H9 (cell line): ENCODE measurements around the gene OSBPL1A. TPM values are rescaled to one million over a fixed set of nuclear protein-coding genes. Genes with fewer than 3 reads are reported as not detected.

Experiments used
- DNase-seq: peaks from one replicate; pipeline ENCODE4 v3.0.0-alpha.2; 2017
- H2AFZ ChIP-seq: one replicate; pipeline ENCODE4 v1.6.1; 2013; ENCODE audit warnings: mild to moderate bottlenecking, low read length, control low read depth, moderate library complexity
- H2AK5ac ChIP-seq: 2 replicates; pipeline ENCODE4 v1.6.1; 2013; ENCODE audit warnings: low read length, control low read depth, mixed read lengths; ENCODE audit not compliant: insufficient read length
- H2BK120ac ChIP-seq: one replicate; pipeline ENCODE4 v1.6.1; 2013; ENCODE audit warnings: low read depth, mild to moderate bottlenecking, low read length, control low read depth, inconsistent platforms; ENCODE audit not compliant: poor library complexity, severe bottlenecking
- H2BK12ac ChIP-seq: 2 replicates; pipeline ENCODE4 v1.6.1; 2013; ENCODE audit warnings: low read length, control low read depth, mixed read lengths, low read depth; ENCODE audit not compliant: insufficient read length
- H2BK15ac ChIP-seq: 2 replicates; pipeline ENCODE4 v1.6.1; 2013; ENCODE audit warnings: low read depth, low read length, control low read depth
- H2BK20ac ChIP-seq: one replicate; pipeline ENCODE4 v1.6.1; 2013; ENCODE audit warnings: low read depth, mild to moderate bottlenecking, low read length, control low read depth, inconsistent platforms; ENCODE audit not compliant: poor library complexity, severe bottlenecking
- H2BK5ac ChIP-seq: 2 replicates; pipeline ENCODE4 v1.6.1; 2013; ENCODE audit warnings: low read length, control low read depth, mixed read lengths; ENCODE audit not compliant: insufficient read length
- H3K14ac ChIP-seq: 2 replicates; pipeline ENCODE4 v1.6.1; 2013; ENCODE audit warnings: low read length, control low read depth; ENCODE audit not compliant: insufficient read depth
- H3K18ac ChIP-seq: 2 replicates; pipeline ENCODE4 v1.6.1; 2013; ENCODE audit warnings: low read depth, mild to moderate bottlenecking, mixed read lengths, low read length, control low read depth; ENCODE audit not compliant: insufficient read length
- H3K23ac ChIP-seq: 2 replicates; pipeline ENCODE4 v1.6.1; 2013; ENCODE audit warnings: low read length, control low read depth, mixed read lengths, low read depth; ENCODE audit not compliant: insufficient read length
- H3K23me2 ChIP-seq: 2 replicates; pipeline ENCODE4 v1.6.1; 2013; ENCODE audit warnings: low read depth, mild to moderate bottlenecking, mixed read lengths, low read length, control low read depth; ENCODE audit not compliant: insufficient read length, poor library complexity, severe bottlenecking
- H3K27ac ChIP-seq: 2 replicates; pipeline ENCODE4 v1.5.1; 2013; ENCODE audit warnings: low read length, control low read depth, mixed read lengths, low read depth; ENCODE audit not compliant: insufficient read length
- H3K27me3 ChIP-seq: 2 replicates; pipeline ENCODE4 v1.6.1; 2013; ENCODE audit warnings: low read length, control low read depth, inconsistent platforms; ENCODE audit not compliant: insufficient read depth
- H3K4ac ChIP-seq: 2 replicates; pipeline ENCODE4 v1.6.1; 2013; ENCODE audit warnings: low read depth, mild to moderate bottlenecking, control low read depth, inconsistent platforms, low read length, moderate library complexity
- H3K4me1 ChIP-seq: 2 replicates; pipeline ENCODE4 v1.6.1; 2013; ENCODE audit warnings: low read length, control low read depth, inconsistent platforms; ENCODE audit not compliant: insufficient read depth
- H3K4me2 ChIP-seq: 2 replicates; pipeline ENCODE4 v1.6.1; 2013; ENCODE audit warnings: low read length, control low read depth, mixed read lengths; ENCODE audit not compliant: insufficient read length, insufficient read depth
- H3K56ac ChIP-seq: 2 replicates; pipeline ENCODE4 v1.6.1; 2013; ENCODE audit warnings: low read depth, mild to moderate bottlenecking, mixed read lengths, low read length, control low read depth; ENCODE audit not compliant: insufficient read length
- H3K79me1 ChIP-seq: 2 replicates; pipeline ENCODE4 v1.6.1; 2013; ENCODE audit warnings: low read depth, mild to moderate bottlenecking, moderate library complexity, low read length, control low read depth, inconsistent platforms; ENCODE audit not compliant: insufficient read depth, poor library complexity, severe bottlenecking
- H3K79me2 ChIP-seq: 2 replicates; pipeline ENCODE4 v1.6.1; 2013; ENCODE audit warnings: low read length, control low read depth, inconsistent platforms; ENCODE audit not compliant: insufficient read depth
- H3K9ac ChIP-seq: 2 replicates; pipeline ENCODE4 v1.6.1; 2013; ENCODE audit warnings: low read length, control low read depth, mixed read lengths; ENCODE audit not compliant: insufficient read length; ENCODE audit errors: extremely low read depth
- H3K9me3 ChIP-seq: one replicate; pipeline ENCODE4 v1.6.1; 2013; ENCODE audit warnings: low read depth, low read length, inconsistent platforms; ENCODE audit not compliant: control insufficient read depth
- H3T11ph ChIP-seq: one replicate; pipeline ENCODE4 v1.6.1; 2013; ENCODE audit warnings: mild to moderate bottlenecking, low read length, control low read depth, inconsistent platforms
- H4K20me1 ChIP-seq: one replicate; pipeline ENCODE4 v1.6.1; 2013; ENCODE audit not compliant: control insufficient read depth, insufficient read length, insufficient read depth
- H4K5ac ChIP-seq: 2 replicates; pipeline ENCODE4 v1.6.1; 2013; ENCODE audit warnings: low read depth, mild to moderate bottlenecking, mixed read lengths, low read length, control low read depth; ENCODE audit not compliant: insufficient read length
- H4K8ac ChIP-seq: replicated peaks from 2 replicates; pipeline ENCODE4 v1.6.1; 2013; ENCODE audit warnings: low read length, control low read depth, mixed read lengths, low read depth; ENCODE audit not compliant: insufficient read length
- H4K91ac ChIP-seq: 2 replicates; pipeline ENCODE4 v1.6.1; 2013; ENCODE audit warnings: low read depth, mild to moderate bottlenecking, moderate library complexity, mixed read lengths, low read length, control low read depth; ENCODE audit not compliant: insufficient read length
- H3K27ac Mint-ChIP-seq, 3 experiments: 2 replicates in 2 of 3; 3 replicates in 1 of 3; pipeline ENCODE4 v1.8.0; 2020 to 2021; ENCODE audit warnings: mixed read lengths in 3 of 3, mild to moderate bottlenecking in 1 of 3, moderate library complexity in 1 of 3
- H3K27me3 Mint-ChIP-seq: 2 replicates; pipeline ENCODE4 v1.8.0; 2021; ENCODE audit warnings: low read depth, mild to moderate bottlenecking, moderate library complexity, mixed read lengths
- H3K36me3 Mint-ChIP-seq, 3 experiments: 2 replicates in 2 of 3; 3 replicates in 1 of 3; pipeline ENCODE4 v1.8.0; 2020 to 2021; ENCODE audit warnings: low read depth in 3 of 3, mixed read lengths in 3 of 3; ENCODE audit not compliant: insufficient read depth in 1 of 3
- H3K4me1 Mint-ChIP-seq, 2 experiments: 2 replicates each; pipeline ENCODE4 v1.8.0; 2020; ENCODE audit warnings: mixed read lengths in 2 of 2
- H3K4me3 Mint-ChIP-seq, 2 experiments: 2 replicates in 1 of 2; 3 replicates in 1 of 2; pipeline ENCODE4 v1.8.0; 2020 to 2021; ENCODE audit warnings: mild to moderate bottlenecking in 2 of 2, mixed read lengths in 2 of 2, moderate library complexity in 1 of 2
- H3K9me3 Mint-ChIP-seq, 2 experiments: 2 replicates in 1 of 2; 3 replicates in 1 of 2; pipeline ENCODE4 v1.8.0; 2020; ENCODE audit warnings: mild to moderate bottlenecking in 2 of 2, mixed read lengths in 2 of 2, moderate library complexity in 1 of 2
- WGBS: extraction: QIAGEN DNeasy Blood & Tissue Kit; methylation state at CpG from one replicate; pipeline ENCODE4 v1.1.7; 2013; ENCODE audit warnings: missing lambda C conversion rate, low lambda C conversion rate, mixed read lengths; ENCODE audit not compliant: insufficient read length; ENCODE audit errors: extremely low coverage; 5-methylcytosine and 5-hydroxymethylcytosine counted together
- total RNA-seq: library from RNA; stranded (reverse); gene quantifications from 2 replicates; pipeline ENCODE4 v1.2.1, GENCODE V29; 2021
- TF ChIP-seq, protein P1 (sequence below): fragments of 200-600 bp; sonication (generic); conservative IDR thresholded peaks from 3 replicates; pipeline ENCODE4 v1.8.0; 2021; ENCODE audit warnings: antibody characterized with exemption, mild to moderate bottlenecking

The OSBPL1A gene
- total RNA-seq, 1 experiment from 2014 or later = 33.9 TPM

DNA sequence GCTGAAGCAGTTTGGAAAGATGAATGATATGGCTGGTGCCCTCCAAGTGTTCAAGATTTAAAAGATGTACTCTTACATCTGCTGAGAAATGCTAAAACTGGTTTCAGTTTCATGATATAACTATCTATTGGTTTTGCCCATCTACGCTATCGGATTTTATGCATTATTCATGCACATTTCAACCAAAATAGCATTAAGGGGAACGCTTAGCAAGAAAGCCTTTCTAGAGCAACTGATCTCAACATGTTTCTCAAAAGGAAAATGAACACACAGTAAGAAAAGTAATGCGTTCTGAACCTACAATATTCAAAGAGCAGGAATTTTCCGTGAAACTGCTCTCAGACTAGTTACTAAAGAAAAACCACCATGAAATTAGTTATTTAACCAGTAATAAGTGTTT lies 164.8 kb downstream of the OSBPL1A start:
- no peaks in the 10 kb centered on the region for H3K23me2 ChIP-seq
- H3K56ac ChIP-seq = no peak overlapping the region
- H3K27ac Mint-ChIP-seq = no peak overlapping the region
- H3K36me3 Mint-ChIP-seq = peaks cover 19 to 31% (median 22%) of the 10 kb centered on the region in 3 experiments
- no peak overlapping the region for H2BK15ac ChIP-seq
- H3K4ac ChIP-seq = no peak overlapping the region
- no peak overlapping the region for H4K5ac ChIP-seq
- H2BK12ac ChIP-seq = no peak overlapping the region
- no peaks in the 10 kb centered on the region for H3K79me2 ChIP-seq
- H3K9ac ChIP-seq = no peak overlapping the region
- H3K9me3 ChIP-seq = no peaks in the 10 kb centered on the region
- no peak overlapping the region for H2AFZ ChIP-seq
- TF ChIP-seq, protein P1, sequence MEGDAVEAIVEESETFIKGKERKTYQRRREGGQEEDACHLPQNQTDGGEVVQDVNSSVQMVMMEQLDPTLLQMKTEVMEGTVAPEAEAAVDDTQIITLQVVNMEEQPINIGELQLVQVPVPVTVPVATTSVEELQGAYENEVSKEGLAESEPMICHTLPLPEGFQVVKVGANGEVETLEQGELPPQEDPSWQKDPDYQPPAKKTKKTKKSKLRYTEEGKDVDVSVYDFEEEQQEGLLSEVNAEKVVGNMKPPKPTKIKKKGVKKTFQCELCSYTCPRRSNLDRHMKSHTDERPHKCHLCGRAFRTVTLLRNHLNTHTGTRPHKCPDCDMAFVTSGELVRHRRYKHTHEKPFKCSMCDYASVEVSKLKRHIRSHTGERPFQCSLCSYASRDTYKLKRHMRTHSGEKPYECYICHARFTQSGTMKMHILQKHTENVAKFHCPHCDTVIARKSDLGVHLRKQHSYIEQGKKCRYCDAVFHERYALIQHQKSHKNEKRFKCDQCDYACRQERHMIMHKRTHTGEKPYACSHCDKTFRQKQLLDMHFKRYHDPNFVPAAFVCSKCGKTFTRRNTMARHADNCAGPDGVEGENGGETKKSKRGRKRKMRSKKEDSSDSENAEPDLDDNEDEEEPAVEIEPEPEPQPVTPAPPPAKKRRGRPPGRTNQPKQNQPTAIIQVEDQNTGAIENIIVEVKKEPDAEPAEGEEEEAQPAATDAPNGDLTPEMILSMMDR = no peak
- no peak overlapping the region for H3K18ac ChIP-seq
- no peak overlapping the region for H3K4me3 Mint-ChIP-seq
- DNase-seq = no peak
- H3K27ac ChIP-seq = no peak overlapping the region
- peaks cover 1% of the 10 kb centered on the region; the same call in 1 of the 2 replicates for H3K27me3 Mint-ChIP-seq
- H2BK120ac ChIP-seq = no peak overlapping the region
- no CpG with 5 or more reads among the region's 5 CpGs for WGBS
- H3T11ph ChIP-seq = no peak overlapping the region
- no peak overlapping the region for H4K91ac ChIP-seq
- peaks cover 35 to 40% of the 10 kb centered on the region in 2 experiments for H3K4me1 Mint-ChIP-seq
- no peaks in the 10 kb centered on the region for H3K27me3 ChIP-seq
- no peaks in the 10 kb centered on the region for H4K20me1 ChIP-seq
- H2AK5ac ChIP-seq = no peak overlapping the region
- no peak overlapping the region for H3K23ac ChIP-seq
- H3K79me1 ChIP-seq = no peaks in the 10 kb centered on the region
- H4K8ac ChIP-seq = no peak overlapping the region
- H2BK5ac ChIP-seq = no peak overlapping the region
- H3K4me1 ChIP-seq = peaks cover 10% of the 10 kb centered on the region; the same call in 1 of the 2 replicates
- no peak overlapping the region for H3K4me2 ChIP-seq
- no peaks in the 10 kb centered on the region; a peak in 1 of 5 replicates for H3K9me3 Mint-ChIP-seq
- no peak overlapping the region for H3K14ac ChIP-seq
- no peak overlapping the region for H2BK20ac ChIP-seq
